Esophagus squamous epithelium (tissue), 5 donors: ENCODE measurements around the gene HOTAIR. TPM values are rescaled to one million over a fixed set of nuclear protein-coding genes. Genes with fewer than 3 reads are reported as not detected.

Source experiments
- DNase-seq: peaks from one replicate; lab custom pipeline; 2025; lab: John Stamatoyannopoulos, UW
- H3K27ac ChIP-seq, 4 donors: fragments of 200-600 bp; sonication (generic); one replicate each; pipeline ENCODE4 v1.5.1; 2016 to 2019; ENCODE audit warnings: mild to moderate bottlenecking in 1 of 4
- H3K27me3 ChIP-seq, 4 donors: fragments of 200-600 bp; sonication (generic); 1 replicate in 3 of 4; 2 replicates in 1 of 4; pipeline versions ENCODE4 v1.5.1 to v1.6.0; 2017 to 2021; ENCODE audit warnings: antibody characterized with exemption in 1 of 4
- H3K36me3 ChIP-seq, 3 donors: fragments of 200-600 bp; sonication (generic); one replicate each; pipeline ENCODE4 v1.5.1; 2016 to 2019
- H3K4me1 ChIP-seq, 3 donors: fragments of 200-600 bp; sonication (generic); one replicate each; pipeline ENCODE4 v1.5.1; 2017 to 2019
- H3K4me3 ChIP-seq, 4 donors: fragments of 200-600 bp; sonication (generic); 1 replicate in 3 of 4; 2 replicates in 1 of 4; pipeline ENCODE4 v1.5.1; 2016 to 2019; ENCODE audit warnings: mild to moderate bottlenecking in 2 of 4, moderate library complexity in 1 of 4
- H3K9me3 ChIP-seq, 3 donors: fragments of 200-600 bp; sonication (generic); one replicate each; pipeline ENCODE4 v1.5.1; 2016 to 2019
- POLR2A ChIP-seq, 4 donors: fragments of 450-650 bp; IDR thresholded peaks; one replicate each; pipeline ENCODE4 v1.6.1; 2017; ENCODE audit warnings: antibody characterized with exemption in 4 of 4, mild to moderate bottlenecking in 4 of 4, moderate library complexity in 3 of 4
- WGBS, 2 donors: methylation state at CpG; one replicate each; pipeline ENCODE4 v1.1.5; 2018; 5-methylcytosine and 5-hydroxymethylcytosine counted together
- intact Hi-C: fragments of 100-400 bp; cut with DNase I; formaldehyde crosslinking; loops from one replicate; pipeline ENCODE4 v1.15.0; 2022
- total RNA-seq, 4 donors: library from RNA; depleted of rRNA; stranded (reverse); fragments of >200 nt; gene quantifications; one replicate each; pipeline ENCODE4 v1.1.0, GENCODE V29; 2016
- TF ChIP-seq, protein P1 (sequence below), 6 experiments: fragments of 450-650 bp in 4 of 6; fragments of 200-600 bp in 2 of 6; sonication (generic) in 2 of 6; IDR thresholded peaks; one replicate each; pipeline ENCODE4 v1.5.1; 2016 to 2019; ENCODE audit warnings: antibody characterized with exemption in 6 of 6, mild to moderate bottlenecking in 4 of 6, moderate library complexity in 4 of 6
- donor health status: DM: yes; HTN: yes; CAD: no.

HOTAIR gene
- total RNA-seq, 4 donors from 2014 or later, result not detected

DNA sequence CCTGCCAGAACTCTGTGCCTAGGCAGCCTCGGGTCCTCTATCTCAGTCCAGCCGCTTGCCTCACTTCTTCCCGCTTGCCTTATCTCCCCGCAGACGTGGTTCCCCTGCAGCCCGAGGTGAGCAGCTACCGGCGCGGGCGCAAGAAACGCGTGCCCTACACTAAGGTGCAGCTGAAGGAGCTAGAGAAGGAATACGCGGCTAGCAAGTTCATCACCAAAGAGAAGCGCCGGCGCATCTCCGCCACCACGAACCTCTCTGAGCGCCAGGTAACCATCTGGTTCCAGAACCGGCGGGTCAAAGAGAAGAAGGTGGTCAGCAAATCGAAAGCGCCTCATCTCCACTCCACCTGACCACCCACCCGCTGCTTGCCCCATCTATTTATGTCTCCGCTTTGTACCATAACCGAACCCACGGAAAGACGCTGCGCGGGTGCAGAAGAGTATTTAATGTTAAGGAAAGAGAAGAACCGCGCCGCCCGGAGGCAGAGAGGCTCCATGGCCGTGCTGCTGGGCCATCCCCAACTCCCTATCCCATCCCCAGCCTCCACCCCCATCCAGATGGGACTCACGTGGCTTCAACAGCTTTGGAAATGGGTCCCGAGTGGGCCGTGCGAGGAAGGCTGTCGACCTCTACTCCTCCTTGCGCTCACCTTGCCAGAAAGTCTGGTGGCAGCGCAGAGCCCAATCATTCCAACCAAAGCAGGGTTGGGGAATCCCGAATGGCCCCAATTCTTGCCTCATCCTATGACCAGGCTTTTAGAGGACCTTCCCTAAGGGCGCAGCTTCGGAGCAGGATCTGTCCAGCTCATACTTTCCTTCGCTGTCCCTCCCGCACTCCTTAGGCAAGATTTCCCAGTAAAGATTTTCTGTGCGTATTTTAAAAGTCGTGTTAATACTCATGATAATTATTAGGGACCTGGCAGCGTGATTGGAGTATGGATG is 29.6 kb downstream of the HOTAIR start:
- H3K9me3 ChIP-seq, result no peaks in the 10 kb centered on the region
- no peak for DNase-seq
- no peak for TF ChIP-seq POLR2A (IDR thresholded peaks at IDR 0.05)
- TF ChIP-seq, protein P1, sequence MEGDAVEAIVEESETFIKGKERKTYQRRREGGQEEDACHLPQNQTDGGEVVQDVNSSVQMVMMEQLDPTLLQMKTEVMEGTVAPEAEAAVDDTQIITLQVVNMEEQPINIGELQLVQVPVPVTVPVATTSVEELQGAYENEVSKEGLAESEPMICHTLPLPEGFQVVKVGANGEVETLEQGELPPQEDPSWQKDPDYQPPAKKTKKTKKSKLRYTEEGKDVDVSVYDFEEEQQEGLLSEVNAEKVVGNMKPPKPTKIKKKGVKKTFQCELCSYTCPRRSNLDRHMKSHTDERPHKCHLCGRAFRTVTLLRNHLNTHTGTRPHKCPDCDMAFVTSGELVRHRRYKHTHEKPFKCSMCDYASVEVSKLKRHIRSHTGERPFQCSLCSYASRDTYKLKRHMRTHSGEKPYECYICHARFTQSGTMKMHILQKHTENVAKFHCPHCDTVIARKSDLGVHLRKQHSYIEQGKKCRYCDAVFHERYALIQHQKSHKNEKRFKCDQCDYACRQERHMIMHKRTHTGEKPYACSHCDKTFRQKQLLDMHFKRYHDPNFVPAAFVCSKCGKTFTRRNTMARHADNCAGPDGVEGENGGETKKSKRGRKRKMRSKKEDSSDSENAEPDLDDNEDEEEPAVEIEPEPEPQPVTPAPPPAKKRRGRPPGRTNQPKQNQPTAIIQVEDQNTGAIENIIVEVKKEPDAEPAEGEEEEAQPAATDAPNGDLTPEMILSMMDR (IDR thresholded peaks at IDR 0.05), result no peak
- peaks cover 21 to 100% (median 49%) of the 10 kb centered on the region in 4 donors for H3K27me3 ChIP-seq
- no peak overlapping the region for H3K27ac ChIP-seq
- 12 to 20% methylated on average over 25 to 40 of the region's 51 CpGs for WGBS, 2 donors
- no peaks in the 10 kb centered on the region for H3K36me3 ChIP-seq
- no peak overlapping the region for H3K4me3 ChIP-seq
- H3K4me1 ChIP-seq, result peaks cover 0 to 6% (median 0%) of the 10 kb centered on the region in 3 donors
- intact Hi-C loops, result no loop called here

DNA sequence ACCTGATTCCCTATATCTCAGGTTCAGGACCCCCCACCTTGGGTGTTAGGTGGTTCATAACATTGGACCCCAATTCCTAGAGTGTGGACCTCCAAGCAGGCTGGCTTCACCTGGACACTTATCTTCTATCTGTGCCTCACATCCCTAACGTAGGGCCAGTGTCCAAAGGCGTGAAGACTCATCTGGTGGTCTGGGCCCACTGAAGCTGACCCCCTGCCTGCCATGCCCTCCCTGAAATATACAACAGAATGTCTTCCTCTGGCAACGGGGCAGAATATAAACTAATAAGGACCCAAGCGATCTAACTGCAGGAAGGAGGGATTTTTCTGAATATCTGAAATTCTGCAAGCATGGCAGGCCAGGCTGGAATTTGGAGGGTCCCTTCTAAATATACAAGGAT is 30.5 kb downstream of the HOTAIR start:
- Histone ChIP-seq H3K27ac (no peak overlapping the region), H3K36me3 (no peaks in the 10 kb centered on the region), H3K27me3 (peaks cover 13 to 100% (median 45%) of the 10 kb centered on the region in 4 donors), H3K4me3 (no peak overlapping the region), H3K9me3 (no peaks in the 10 kb centered on the region), H3K4me1 (peaks cover 0 to 16% (median 4%) of the 10 kb centered on the region in 3 donors)
- DNase-seq, result no peak
- WGBS, 2 donors, result 10 to 25% methylated on average over 3 to 4 of the region's 4 CpGs
- no peak for TF ChIP-seq POLR2A (IDR thresholded peaks at IDR 0.05)
- TF ChIP-seq, protein P1 (IDR thresholded peaks at IDR 0.05), result no peak
- intact Hi-C loops, result no loop called here

DNA sequence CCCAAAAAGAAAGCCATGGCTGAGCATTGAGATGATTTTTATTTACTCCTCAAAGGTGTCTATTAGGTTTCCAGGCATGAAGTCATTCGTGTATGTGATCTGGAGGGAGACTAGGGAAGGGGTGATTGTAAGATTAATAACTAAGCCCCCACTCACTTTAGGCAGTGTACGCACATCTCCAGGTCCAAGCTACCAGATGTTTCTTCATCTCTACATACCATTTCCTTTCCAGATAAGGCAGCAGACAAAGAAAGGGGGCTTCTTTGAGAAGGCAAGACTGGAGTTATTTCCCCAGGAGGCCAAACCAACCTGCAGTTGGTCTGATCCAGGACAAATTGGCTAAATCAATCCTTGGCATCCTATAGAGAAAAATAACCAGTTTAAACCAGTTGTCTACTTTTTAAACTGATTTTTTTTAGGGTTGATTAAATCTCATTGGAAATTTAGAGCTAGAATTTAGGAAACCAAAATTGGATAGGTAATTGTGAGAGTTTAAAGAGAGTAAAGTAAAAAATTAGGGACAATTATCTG is 32.2 kb downstream of the HOTAIR start:
- no peak for DNase-seq
- 18 to 20% methylated on average over 2 of the region's 2 CpGs for WGBS, 2 donors
- H3K9me3 ChIP-seq, result no peaks in the 10 kb centered on the region
- no peak overlapping the region for H3K4me3 ChIP-seq
- no peak overlapping the region for H3K27ac ChIP-seq
- peaks cover 6 to 30% (median 9%) of the 10 kb centered on the region in 3 donors for H3K4me1 ChIP-seq
- intact Hi-C loops, result no loop called here
- no peak for TF ChIP-seq POLR2A (IDR thresholded peaks at IDR 0.05)
- TF ChIP-seq, protein P1 (IDR thresholded peaks at IDR 0.05), result no peak
- H3K36me3 ChIP-seq, result no peaks in the 10 kb centered on the region
- H3K27me3 ChIP-seq, result peaks cover 23 to 100% (median 54%) of the 10 kb centered on the region in 4 donors

DNA sequence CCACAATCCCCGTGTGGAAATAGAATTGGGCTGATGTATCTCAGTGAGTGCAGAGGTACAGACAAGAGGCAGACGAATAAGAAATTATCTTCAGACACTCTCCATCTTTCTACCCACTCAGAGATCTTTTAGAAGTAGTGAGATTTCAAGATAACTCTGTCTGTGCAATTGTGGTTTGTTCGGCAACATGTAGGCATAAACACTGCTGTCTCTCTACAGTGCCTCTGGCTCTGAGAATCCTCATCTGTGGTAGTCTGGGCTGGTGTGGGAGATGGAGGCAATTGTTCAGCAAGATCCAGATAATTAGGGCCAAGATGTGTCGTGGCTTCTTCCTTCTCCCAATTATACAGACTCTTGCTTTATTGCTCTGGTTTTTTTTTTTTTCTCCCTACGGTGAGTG is 33.0 kb downstream of the HOTAIR start:
- TF ChIP-seq, protein P1 (IDR thresholded peaks at IDR 0.05), result no peak
- TF ChIP-seq POLR2A (IDR thresholded peaks at IDR 0.05), result no peak
- H3K27me3 ChIP-seq, result peaks cover 23 to 100% (median 55%) of the 10 kb centered on the region in 4 donors
- H3K4me1 ChIP-seq, result peaks cover 6 to 30% (median 9%) of the 10 kb centered on the region in 3 donors
- intact Hi-C loops, result no loop called here
- no peak for DNase-seq
- H3K9me3 ChIP-seq, result no peaks in the 10 kb centered on the region
- H3K27ac ChIP-seq, result no peak overlapping the region
- H3K36me3 ChIP-seq, result no peaks in the 10 kb centered on the region
- 15 to 26% methylated on average over 5 of the region's 5 CpGs for WGBS, 2 donors
- no peak overlapping the region for H3K4me3 ChIP-seq

DNA sequence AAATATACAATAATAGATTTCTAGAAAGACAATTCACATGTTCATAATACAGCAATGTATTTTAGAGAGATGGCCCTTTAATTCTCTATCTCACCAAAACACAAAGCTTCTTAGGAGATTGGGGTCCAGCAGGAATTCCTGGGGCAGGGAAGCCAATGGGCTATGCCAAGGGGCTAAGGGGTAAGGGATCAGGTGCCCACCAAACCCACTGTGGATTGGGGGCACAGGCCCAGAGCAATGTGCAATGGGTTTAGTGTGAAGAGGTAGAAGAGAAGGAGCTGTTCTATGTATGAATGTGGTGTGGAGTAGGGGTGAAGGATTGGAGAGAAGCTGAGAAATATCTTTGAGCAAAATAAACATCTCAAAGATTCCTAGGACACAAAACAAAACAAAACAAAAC is 33.6 kb downstream of the HOTAIR start:
- H3K4me3 ChIP-seq, result no peak overlapping the region
- intact Hi-C loops, result no loop called here
- no peaks in the 10 kb centered on the region for H3K9me3 ChIP-seq
- H3K27ac ChIP-seq, result no peak overlapping the region
- peaks cover 27 to 100% (median 56%) of the 10 kb centered on the region in 4 donors for H3K27me3 ChIP-seq
- H3K4me1 ChIP-seq, result peaks cover 6 to 30% (median 9%) of the 10 kb centered on the region in 3 donors
- no peak for DNase-seq
- no peaks in the 10 kb centered on the region for H3K36me3 ChIP-seq
- TF ChIP-seq, protein P1 (IDR thresholded peaks at IDR 0.05), result no peak
- no peak for TF ChIP-seq POLR2A (IDR thresholded peaks at IDR 0.05)
